ENCODE results near the gene ZMYM4.

DNA sequence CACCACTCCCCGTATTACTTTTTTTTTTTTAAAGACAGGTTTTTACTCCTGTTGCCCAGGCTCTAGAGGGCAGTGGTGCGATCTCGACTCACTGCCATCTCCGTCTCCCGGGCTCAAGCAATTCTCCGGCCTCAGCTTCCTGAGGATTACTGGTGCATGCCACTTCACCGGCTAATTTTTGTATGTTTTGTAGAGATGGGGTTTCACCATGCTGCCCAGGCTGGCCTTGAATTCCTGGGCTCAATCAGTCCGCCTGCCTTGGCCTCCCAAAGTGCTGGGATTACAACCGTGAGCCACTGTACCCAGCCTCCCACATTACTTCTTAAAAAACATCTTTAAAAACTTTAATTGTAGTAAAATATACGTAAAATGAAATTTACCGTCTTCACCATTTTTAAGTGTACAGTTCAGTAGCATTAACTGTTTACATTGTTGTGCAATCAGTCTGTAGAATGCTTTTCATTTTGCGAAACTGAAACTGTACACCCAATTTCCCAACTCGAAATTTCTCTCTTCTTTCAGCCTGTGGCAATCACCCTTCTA is 77.0 kb downstream of the ZMYM4 start:
- TF ChIP-seq, protein P1, sequence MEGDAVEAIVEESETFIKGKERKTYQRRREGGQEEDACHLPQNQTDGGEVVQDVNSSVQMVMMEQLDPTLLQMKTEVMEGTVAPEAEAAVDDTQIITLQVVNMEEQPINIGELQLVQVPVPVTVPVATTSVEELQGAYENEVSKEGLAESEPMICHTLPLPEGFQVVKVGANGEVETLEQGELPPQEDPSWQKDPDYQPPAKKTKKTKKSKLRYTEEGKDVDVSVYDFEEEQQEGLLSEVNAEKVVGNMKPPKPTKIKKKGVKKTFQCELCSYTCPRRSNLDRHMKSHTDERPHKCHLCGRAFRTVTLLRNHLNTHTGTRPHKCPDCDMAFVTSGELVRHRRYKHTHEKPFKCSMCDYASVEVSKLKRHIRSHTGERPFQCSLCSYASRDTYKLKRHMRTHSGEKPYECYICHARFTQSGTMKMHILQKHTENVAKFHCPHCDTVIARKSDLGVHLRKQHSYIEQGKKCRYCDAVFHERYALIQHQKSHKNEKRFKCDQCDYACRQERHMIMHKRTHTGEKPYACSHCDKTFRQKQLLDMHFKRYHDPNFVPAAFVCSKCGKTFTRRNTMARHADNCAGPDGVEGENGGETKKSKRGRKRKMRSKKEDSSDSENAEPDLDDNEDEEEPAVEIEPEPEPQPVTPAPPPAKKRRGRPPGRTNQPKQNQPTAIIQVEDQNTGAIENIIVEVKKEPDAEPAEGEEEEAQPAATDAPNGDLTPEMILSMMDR (IDR thresholded peaks at IDR 0.05; ENCODE audit: poor library complexity, severe bottlenecking) = no peak
- TF ChIP-seq EZH2 (IDR thresholded peaks at IDR 0.05; ENCODE audit: borderline replicate concordance, insufficient read depth, low read length, poor library complexity, severe bottlenecking) = no peak
- TF ChIP-seq, protein P2, sequence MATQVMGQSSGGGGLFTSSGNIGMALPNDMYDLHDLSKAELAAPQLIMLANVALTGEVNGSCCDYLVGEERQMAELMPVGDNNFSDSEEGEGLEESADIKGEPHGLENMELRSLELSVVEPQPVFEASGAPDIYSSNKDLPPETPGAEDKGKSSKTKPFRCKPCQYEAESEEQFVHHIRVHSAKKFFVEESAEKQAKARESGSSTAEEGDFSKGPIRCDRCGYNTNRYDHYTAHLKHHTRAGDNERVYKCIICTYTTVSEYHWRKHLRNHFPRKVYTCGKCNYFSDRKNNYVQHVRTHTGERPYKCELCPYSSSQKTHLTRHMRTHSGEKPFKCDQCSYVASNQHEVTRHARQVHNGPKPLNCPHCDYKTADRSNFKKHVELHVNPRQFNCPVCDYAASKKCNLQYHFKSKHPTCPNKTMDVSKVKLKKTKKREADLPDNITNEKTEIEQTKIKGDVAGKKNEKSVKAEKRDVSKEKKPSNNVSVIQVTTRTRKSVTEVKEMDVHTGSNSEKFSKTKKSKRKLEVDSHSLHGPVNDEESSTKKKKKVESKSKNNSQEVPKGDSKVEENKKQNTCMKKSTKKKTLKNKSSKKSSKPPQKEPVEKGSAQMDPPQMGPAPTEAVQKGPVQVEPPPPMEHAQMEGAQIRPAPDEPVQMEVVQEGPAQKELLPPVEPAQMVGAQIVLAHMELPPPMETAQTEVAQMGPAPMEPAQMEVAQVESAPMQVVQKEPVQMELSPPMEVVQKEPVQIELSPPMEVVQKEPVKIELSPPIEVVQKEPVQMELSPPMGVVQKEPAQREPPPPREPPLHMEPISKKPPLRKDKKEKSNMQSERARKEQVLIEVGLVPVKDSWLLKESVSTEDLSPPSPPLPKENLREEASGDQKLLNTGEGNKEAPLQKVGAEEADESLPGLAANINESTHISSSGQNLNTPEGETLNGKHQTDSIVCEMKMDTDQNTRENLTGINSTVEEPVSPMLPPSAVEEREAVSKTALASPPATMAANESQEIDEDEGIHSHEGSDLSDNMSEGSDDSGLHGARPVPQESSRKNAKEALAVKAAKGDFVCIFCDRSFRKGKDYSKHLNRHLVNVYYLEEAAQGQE (IDR thresholded peaks at IDR 0.05; ENCODE audit: borderline replicate concordance) = no peak
- no peak for TF ChIP-seq POLR2AphosphoS5 (IDR thresholded peaks at IDR 0.05)
- no peak for TF ChIP-seq TAF1 (IDR thresholded peaks at IDR 0.05; ENCODE audit: low read depth)
- no peak for TF ChIP-seq RAD21 (conservative IDR thresholded peaks at IDR 0.05)
- TF ChIP-seq MXI1 (conservative IDR thresholded peaks at IDR 0.05; ENCODE audit: poor library complexity, severe bottlenecking) = no peak
- TF ChIP-seq EP300 (conservative IDR thresholded peaks at IDR 0.05; ENCODE audit: poor library complexity, severe bottlenecking) = no peak

Measured in neural cell (in vitro differentiated cells).